ENCODE measurements around the gene EXOC6B. TPM values are rescaled to one million over a fixed set of nuclear protein-coding genes. Genes with fewer than 3 reads are reported as not detected.
"Not testable (repeated sequence)": the region's sequence is repeated elsewhere in the genome, so short reads cannot be mapped to it uniquely, and the experiment has no call there.

Gene EXOC6B
- total RNA-seq, 2 experiments from 2014 or later: 6.8 to 7.6 TPM

DNA sequence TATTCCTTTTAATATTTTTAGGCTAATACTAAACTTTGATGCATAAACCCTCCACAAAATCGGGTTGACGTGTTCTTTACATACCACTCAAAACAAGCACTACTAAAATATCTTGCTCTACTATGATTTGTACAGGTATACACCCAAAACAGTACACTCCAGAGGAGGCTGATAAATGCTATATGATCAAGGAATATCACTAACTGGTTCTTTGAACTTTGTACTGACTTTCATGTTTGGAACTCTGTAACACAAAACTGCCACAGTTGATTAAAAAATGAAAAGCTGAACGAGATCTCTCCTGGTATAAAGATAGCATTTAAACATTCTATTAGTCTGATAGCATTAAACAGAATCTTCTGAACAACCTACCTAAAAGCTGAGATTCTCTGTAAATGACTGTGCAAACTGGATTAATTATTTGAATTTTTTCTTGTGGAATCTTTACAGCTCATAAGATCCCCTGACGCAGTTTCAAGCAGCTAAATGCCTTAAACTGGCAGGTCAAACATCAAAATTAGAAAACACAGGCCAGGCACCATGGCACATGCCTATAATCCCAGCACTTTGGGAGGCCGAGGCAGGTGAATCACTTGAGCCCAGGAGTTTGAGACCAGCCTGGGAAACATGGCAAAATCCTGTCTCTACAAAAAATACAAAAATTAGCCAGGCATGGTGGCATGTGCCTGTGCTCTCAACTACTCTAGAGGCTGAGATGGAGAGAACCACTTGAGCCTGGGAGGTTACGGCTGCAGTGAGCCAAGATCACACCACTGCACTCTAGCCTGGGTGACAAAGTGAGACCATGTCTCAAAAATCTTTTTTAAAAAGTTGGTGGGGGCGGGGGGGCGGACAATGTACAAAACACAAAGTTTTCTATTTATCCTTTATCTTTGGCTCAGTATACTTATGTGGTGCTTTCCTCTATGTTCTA lies 150.6 kb downstream of the EXOC6B start:
- H3K36me3 Mint-ChIP-seq: peaks cover 11% of the 10 kb centered on the region
- H3K27ac Mint-ChIP-seq: no peak overlapping the region
- no peaks in the 10 kb centered on the region for H3K27me3 Mint-ChIP-seq
- DNase-seq: no peak
- H3K4me1 Mint-ChIP-seq: no peaks in the 10 kb centered on the region
- H3K4me3 Mint-ChIP-seq: no peak overlapping the region
- peaks cover 1% of the 10 kb centered on the region for H3K9me3 Mint-ChIP-seq

- Mint-ChIP-seq H3K4me3 (no peak overlapping the region), H3K9me3 (peaks cover 7% of the 10 kb centered on the region), H3K36me3 (peaks cover 21% of the 10 kb centered on the region), H3K27ac (no peak overlapping the region), H3K4me1 (no peaks in the 10 kb centered on the region), H3K27me3 (no peaks in the 10 kb centered on the region)
- DNase-seq: no peak
Observed at GRCh38 chr2:72673279-72673678, 152.6 kb downstream of the EXOC6B start.

DNA sequence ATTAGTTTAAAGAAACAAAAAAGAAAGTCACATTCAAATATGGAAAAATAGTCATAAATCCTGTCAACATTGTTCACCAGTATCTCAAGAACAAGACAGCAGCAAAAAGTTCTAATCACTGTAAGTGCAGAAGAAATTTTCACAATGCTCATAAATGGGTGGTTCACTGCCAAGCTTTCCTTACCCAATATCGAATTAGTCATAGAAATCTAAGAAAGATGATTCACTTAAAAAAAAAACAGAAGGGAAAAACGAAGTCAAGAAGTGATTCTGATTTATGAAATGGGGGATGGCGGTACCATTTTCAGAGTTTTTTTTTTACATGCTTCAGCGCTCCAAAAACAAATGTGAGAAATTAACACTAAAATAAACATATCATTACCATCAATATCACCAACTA lies 156.7 kb downstream of the EXOC6B start:
- DNase-seq: no peak
- Mint-ChIP-seq H3K9me3 (peaks cover 29% of the 10 kb centered on the region), H3K27ac (no peak overlapping the region), H3K27me3 (no peaks in the 10 kb centered on the region), H3K36me3 (peaks cover 49% of the 10 kb centered on the region), H3K4me1 (no peaks in the 10 kb centered on the region), H3K4me3 (no peak overlapping the region)

DNA sequence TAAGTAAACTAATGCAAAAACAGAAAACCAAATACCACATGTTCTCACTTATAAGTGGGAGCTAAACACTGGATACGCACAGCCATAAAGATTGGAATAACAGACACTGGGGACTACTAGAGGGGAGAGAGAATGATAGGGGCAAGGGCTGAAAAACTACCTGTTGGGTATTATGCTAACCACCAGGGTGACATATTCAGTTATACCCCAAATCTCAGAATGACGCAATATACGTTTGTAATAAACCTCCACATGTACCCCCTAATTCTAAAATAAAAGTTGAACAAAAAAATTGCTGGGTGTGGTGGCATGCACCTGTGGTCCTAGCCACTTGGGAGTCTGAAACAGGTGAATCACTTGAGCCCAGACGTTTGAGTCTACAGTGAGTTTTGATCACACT lies 157.2 kb downstream of the EXOC6B start:
- Mint-ChIP-seq H3K36me3 (peaks cover 53% of the 10 kb centered on the region), H3K4me1 (no peaks in the 10 kb centered on the region), H3K9me3 (peaks cover 32% of the 10 kb centered on the region), H3K4me3 (no peak overlapping the region), H3K27me3 (no peaks in the 10 kb centered on the region), H3K27ac (no peak overlapping the region)
- no peak for DNase-seq

DNA sequence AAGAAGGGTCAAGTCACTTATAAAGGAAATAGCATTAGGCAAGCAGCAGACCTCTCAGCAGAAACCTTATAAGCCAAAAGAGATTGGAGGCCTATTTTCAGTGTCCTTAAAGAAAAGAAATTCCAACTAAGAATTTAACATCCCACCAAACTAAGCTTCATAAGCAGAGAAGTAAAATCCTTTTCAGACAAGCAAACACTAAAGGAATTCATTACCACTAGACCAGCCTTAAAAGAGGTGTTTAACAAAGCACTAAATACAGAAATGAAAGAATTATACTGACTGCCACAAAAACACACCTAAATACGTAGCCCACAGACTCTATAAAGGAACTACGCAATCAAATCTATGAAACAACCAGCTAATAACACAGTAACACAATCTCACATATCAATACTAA lies 160.4 kb downstream of the EXOC6B start:
- peaks cover 48% of the 10 kb centered on the region for H3K36me3 Mint-ChIP-seq
- H3K4me1 Mint-ChIP-seq: no peaks in the 10 kb centered on the region
- H3K27ac Mint-ChIP-seq: no peak overlapping the region
- H3K9me3 Mint-ChIP-seq: peaks cover 32% of the 10 kb centered on the region
- no peak for DNase-seq
- no peak overlapping the region for H3K4me3 Mint-ChIP-seq
- H3K27me3 Mint-ChIP-seq: no peaks in the 10 kb centered on the region

- Mint-ChIP-seq H3K36me3 (peaks cover 26% of the 10 kb centered on the region), H3K9me3 (peaks cover 21% of the 10 kb centered on the region), H3K27me3 (no peaks in the 10 kb centered on the region), H3K27ac (no peak overlapping the region), H3K4me1 (no peaks in the 10 kb centered on the region), H3K4me3 (no peak overlapping the region)
- DNase-seq: no peak
Observed at GRCh38 chr2:72661985-72662384, 163.8 kb downstream of the EXOC6B start.

DNA sequence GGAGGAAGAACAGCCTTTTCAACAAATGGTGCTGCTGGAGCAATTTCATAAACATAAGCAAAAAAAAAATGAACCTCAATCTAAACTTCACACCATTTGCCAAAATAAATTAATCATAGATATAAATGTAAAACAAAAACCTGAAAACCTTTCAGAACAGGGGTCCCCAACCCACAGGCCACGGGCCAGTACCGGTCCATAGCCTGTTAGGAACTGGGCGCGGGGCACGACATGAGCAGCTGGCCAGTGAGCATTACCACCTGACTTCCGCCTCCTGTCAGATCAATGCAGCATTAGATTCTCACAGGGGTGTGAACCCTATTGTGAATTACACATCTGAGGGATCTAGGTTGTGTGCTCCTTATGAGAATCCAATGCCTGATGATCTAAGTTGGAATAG lies 176.0 kb downstream of the EXOC6B start:
- DNase-seq: no peak
- Mint-ChIP-seq H3K36me3 (peaks cover 32% of the 10 kb centered on the region), H3K9me3 (peaks cover 27% of the 10 kb centered on the region), H3K4me3 (no peak overlapping the region), H3K27ac (no peak overlapping the region), H3K27me3 (no peaks in the 10 kb centered on the region), H3K4me1 (no peaks in the 10 kb centered on the region)

- not testable (repeated sequence) for H3K27me3 Mint-ChIP-seq, H3K4me3 Mint-ChIP-seq, DNase-seq, H3K4me1 Mint-ChIP-seq, H3K27ac Mint-ChIP-seq
- Mint-ChIP-seq H3K9me3 (peaks cover 21% of the 10 kb centered on the region), H3K36me3 (peaks cover 22% of the 10 kb centered on the region)
Observed at GRCh38 chr2:72641221-72641620, 184.6 kb downstream of the EXOC6B start.

- Mint-ChIP-seq H3K4me3 (no peak overlapping the region), H3K27ac (no peak overlapping the region), H3K27me3 (no peaks in the 10 kb centered on the region), H3K9me3 (no peaks in the 10 kb centered on the region), H3K36me3 (peaks cover 7% of the 10 kb centered on the region), H3K4me1 (no peaks in the 10 kb centered on the region)
- DNase-seq: no peak
Observed at GRCh38 chr2:72638600-72639211, 187.1 kb downstream of the EXOC6B start.

- no peaks in the 10 kb centered on the region for H3K4me1 Mint-ChIP-seq
- no peak overlapping the region for H3K4me3 Mint-ChIP-seq
- H3K27me3 Mint-ChIP-seq: no peaks in the 10 kb centered on the region
- no peak overlapping the region for H3K27ac Mint-ChIP-seq
- no peaks in the 10 kb centered on the region for H3K9me3 Mint-ChIP-seq
- peaks cover 7% of the 10 kb centered on the region for H3K36me3 Mint-ChIP-seq
- DNase-seq: no peak
Observed at GRCh38 chr2:72636210-72636609, 189.6 kb downstream of the EXOC6B start.

DNA sequence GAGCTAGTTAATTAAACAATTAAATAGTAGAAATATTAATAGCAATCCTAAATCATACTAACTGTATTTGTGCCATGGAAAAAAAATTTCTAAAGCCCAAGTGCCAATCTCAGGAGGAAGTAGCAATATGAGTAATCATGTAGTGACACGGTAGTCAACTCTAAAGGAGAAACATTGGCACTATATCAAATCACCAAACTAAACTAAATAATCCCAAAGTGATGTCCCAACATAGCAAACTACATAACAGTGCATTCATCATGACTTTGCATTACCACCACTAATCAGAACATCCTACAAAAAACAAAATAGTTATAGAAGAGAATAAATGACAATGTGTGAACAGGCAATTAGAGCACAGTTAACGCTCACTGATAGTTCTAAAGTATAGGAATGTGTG lies 195.1 kb downstream of the EXOC6B start:
- Mint-ChIP-seq H3K9me3 (no peaks in the 10 kb centered on the region), H3K27ac (no peak overlapping the region), H3K4me1 (no peaks in the 10 kb centered on the region), H3K27me3 (no peaks in the 10 kb centered on the region), H3K4me3 (no peak overlapping the region), H3K36me3 (peaks cover 4% of the 10 kb centered on the region)
- DNase-seq: no peak

DNA sequence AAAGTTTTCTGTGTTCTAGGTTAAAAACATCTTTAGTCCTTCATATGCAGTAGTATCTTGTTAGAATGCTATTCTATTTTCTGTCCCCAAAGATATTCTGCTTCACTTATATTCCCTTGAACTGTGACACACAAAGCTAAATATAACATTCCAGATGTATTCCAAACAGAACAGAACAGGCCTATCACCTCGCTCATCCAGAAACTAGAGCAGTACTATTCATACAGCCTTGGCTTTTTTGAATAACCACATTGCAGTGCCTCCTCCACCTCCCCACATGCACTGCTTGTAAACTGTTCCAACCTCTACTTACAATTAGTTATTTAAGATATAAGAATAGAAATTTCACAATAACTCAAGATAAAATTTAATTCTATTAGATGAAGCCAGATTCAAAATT lies 196.8 kb downstream of the EXOC6B start:
- H3K9me3 Mint-ChIP-seq: no peaks in the 10 kb centered on the region
- H3K27ac Mint-ChIP-seq: no peak overlapping the region
- no peaks in the 10 kb centered on the region for H3K4me1 Mint-ChIP-seq
- H3K27me3 Mint-ChIP-seq: no peaks in the 10 kb centered on the region
- DNase-seq: no peak
- H3K4me3 Mint-ChIP-seq: no peak overlapping the region
- peaks cover 1% of the 10 kb centered on the region for H3K36me3 Mint-ChIP-seq

GRCh38 chr2:72627083-72627482 lies 198.8 kb downstream of the EXOC6B start:
- Mint-ChIP-seq H3K4me1 (no peaks in the 10 kb centered on the region), H3K4me3 (no peak overlapping the region), H3K27ac (no peak overlapping the region), H3K9me3 (no peaks in the 10 kb centered on the region), H3K27me3 (no peaks in the 10 kb centered on the region), H3K36me3 (peaks cover 2% of the 10 kb centered on the region)
- DNase-seq: no peak

GRCh38 chr2:72625366-72625765 lies 200.5 kb downstream of the EXOC6B start:
- Mint-ChIP-seq H3K27ac (no peak overlapping the region), H3K4me1 (no peaks in the 10 kb centered on the region), H3K4me3 (no peak overlapping the region), H3K9me3 (peaks cover 3% of the 10 kb centered on the region), H3K27me3 (no peaks in the 10 kb centered on the region), H3K36me3 (peaks cover 9% of the 10 kb centered on the region)
- DNase-seq: no peak

- Mint-ChIP-seq H3K27me3 (no peaks in the 10 kb centered on the region), H3K27ac (no peak overlapping the region), H3K9me3 (peaks cover 9% of the 10 kb centered on the region), H3K4me3 (no peak overlapping the region), H3K4me1 (no peaks in the 10 kb centered on the region), H3K36me3 (peaks cover 14% of the 10 kb centered on the region)
- no peak for DNase-seq
Observed at GRCh38 chr2:72623481-72623880, 202.4 kb downstream of the EXOC6B start.

DNA sequence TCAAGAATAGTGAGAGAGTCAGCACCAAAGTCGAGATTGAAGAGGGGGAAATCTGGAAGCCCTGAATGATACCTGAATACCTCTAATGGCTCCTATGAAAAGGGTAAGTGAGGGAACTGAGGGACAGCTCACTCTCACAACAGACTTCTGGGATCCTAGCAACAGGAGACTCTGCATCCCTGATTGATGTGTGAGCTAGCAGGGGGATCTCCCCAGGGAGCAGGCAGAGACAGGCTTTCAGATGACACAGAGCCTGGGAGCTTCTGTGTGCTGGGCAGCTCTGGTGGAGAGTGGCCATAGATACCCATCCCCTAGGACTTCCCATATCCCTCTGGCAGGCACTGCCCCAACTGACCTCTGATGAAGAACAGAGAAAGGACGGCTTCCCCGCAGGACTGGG lies 206.2 kb downstream of the EXOC6B start:
- Mint-ChIP-seq H3K27ac (no peak overlapping the region), H3K4me3 (no peak overlapping the region), H3K27me3 (no peaks in the 10 kb centered on the region), H3K4me1 (peaks cover 2% of the 10 kb centered on the region), H3K36me3 (peaks cover 25% of the 10 kb centered on the region), H3K9me3 (peaks cover 23% of the 10 kb centered on the region)
- DNase-seq: no peak

Measured in activated naive CD8-positive, alpha-beta T cell treated with anti-CD3 and anti-CD28 coated beads for 36 hours (primary cell).